Mammary epithelial cell (primary cell): ENCODE results near the gene GABRB2.

Experiments
- EZH2 ChIP-seq: IDR thresholded peaks from 2 replicates; pipeline ENCODE4 v1.6.1; 2012; ENCODE audit warnings: low read length, inconsistent platforms, borderline replicate concordance
- TF ChIP-seq, protein P1 (sequence below), 2 donors: IDR thresholded peaks in 1 of 2; conservative IDR thresholded peaks in 1 of 2; 2 replicates each; pipeline ENCODE4 v1.5.1; 2011 to 2012; ENCODE audit warnings: inconsistent platforms in 2 of 2, low read length in 2 of 2, mild to moderate bottlenecking in 2 of 2, control low read depth in 1 of 2, low read depth in 1 of 2; ENCODE audit not compliant: insufficient read depth in 1 of 2; ENCODE audit errors: extremely low read depth in 1 of 2

DNA sequence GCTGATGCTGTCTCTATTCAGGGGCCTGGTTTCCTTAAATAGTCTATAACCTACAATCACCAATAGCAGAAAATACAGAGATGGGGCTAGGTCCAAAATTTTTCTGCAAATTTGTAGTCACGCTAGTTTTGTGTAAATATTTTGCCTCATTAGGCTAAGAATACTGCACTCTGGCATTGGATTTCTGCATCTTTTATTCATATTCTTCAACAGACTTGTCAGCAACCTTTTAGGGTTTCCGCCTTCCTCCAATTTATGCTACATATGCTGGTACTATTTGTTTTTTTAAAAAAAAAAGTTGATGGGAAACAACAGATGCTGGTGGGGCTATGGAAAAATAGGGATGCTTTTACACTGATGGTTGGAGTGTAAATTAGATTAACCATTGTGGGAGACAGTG is 202.3 kb downstream of the GABRB2 start:
- TF ChIP-seq, protein P1, sequence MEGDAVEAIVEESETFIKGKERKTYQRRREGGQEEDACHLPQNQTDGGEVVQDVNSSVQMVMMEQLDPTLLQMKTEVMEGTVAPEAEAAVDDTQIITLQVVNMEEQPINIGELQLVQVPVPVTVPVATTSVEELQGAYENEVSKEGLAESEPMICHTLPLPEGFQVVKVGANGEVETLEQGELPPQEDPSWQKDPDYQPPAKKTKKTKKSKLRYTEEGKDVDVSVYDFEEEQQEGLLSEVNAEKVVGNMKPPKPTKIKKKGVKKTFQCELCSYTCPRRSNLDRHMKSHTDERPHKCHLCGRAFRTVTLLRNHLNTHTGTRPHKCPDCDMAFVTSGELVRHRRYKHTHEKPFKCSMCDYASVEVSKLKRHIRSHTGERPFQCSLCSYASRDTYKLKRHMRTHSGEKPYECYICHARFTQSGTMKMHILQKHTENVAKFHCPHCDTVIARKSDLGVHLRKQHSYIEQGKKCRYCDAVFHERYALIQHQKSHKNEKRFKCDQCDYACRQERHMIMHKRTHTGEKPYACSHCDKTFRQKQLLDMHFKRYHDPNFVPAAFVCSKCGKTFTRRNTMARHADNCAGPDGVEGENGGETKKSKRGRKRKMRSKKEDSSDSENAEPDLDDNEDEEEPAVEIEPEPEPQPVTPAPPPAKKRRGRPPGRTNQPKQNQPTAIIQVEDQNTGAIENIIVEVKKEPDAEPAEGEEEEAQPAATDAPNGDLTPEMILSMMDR (conservative IDR thresholded peaks at IDR 0.05 in 1 of 2, IDR thresholded peaks at IDR 0.05 in 1 of 2; ENCODE audit: extremely low read depth in 1 of 2, insufficient read depth in 1 of 2, low read depth in 1 of 2, low read length in 2 of 2): no peak
- no peak for TF ChIP-seq EZH2
